Stimulated activated CD4-positive, alpha-beta T cell treated with anti-CD3 and anti-CD28 coated beads, Interleukin-15, amount 100 ng/mL, for 48 hours (primary cell): ENCODE data around the gene NQO2.
A peak's percentile ranks its signal among the peaks of the same experiment; 100 is the strongest.
"Not testable (repeated sequence)": the region's sequence is repeated elsewhere in the genome, so short reads cannot be mapped to it uniquely, and the experiment has no call there.

Source experiments
- DNase-seq, 2 donors: peaks; one replicate each; pipeline ENCODE4 v3.0.0-alpha.2; 2020; ENCODE audit warnings: low read depth in 2 of 2

Gene NQO2

DNA sequence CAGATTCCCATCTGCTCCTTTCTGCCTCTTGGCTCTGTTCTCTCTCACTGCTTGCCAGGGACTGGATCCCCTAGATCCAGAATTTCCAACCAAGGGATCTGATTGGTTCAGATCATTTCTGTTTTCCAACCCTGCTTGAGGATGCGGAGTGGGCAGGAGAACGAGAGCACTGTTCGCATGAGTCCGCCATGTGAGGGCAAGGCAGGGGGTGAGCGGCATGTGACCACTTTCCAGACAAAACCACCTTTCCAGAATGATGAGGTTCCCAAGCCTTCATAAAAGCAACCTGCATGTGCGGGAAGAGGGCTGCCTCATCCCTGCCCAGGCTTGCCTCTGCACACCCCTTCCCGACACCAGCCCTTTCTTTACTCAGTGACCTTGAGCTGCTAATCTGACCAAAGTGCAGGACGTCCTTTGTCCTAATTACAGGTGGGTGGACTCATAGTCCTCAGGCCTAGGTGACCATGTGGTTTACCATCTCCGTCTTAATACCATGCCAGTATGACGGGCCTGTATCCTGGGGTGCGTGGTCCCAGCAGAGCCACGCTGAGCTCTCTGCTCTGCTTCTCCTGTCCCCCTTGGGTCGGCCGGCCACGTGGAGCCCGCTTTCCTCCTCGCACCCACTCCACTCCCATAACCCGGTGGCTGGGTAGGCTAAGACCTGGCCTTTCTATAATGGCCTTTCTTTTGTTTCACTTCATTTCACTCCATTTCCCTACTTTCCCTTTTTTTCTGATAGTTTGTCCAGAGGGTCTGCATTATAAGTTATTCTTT is 14.4 kb downstream of the NQO2 start:
- no peak for DNase-seq

DNA sequence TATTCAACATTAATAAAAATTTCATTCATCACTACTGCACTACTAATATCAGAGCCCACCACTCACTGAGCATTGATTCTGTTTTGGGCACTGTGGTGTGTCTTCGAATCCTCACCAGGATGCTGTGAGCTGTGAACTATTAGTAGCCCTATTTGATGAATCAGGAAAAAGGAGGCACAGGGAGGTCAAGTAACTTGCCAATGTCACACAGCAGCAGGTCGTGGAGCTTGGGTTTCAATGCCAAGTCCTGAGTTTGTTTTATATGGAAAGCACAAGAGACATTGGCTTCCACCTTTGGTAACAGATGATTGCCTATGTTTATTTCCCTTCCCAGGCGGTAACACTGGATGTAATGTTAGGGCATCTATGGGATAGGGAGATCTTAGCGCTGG is 15.0 kb downstream of the NQO2 start:
- no peak for DNase-seq

DNA sequence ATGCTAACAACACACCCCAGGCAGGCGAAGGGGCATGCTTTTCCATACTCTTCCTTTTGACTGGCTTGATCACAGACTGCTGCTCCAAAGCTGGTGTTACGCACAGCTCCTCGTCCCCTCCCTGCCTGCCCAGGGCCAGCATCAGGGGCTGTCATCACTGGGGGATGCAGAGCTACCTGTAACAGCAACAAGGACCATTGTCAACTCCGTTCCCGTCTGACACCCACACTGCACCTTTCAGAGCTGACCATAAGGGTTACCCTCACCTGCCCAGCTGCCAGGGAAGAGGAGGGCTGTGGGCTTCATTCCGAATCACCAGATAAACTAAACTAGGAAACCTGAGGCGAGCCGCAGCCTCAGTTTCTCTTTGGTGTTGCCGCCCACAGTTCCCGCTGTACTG is 15.4 kb downstream of the NQO2 start:
- no peak for DNase-seq

DNA sequence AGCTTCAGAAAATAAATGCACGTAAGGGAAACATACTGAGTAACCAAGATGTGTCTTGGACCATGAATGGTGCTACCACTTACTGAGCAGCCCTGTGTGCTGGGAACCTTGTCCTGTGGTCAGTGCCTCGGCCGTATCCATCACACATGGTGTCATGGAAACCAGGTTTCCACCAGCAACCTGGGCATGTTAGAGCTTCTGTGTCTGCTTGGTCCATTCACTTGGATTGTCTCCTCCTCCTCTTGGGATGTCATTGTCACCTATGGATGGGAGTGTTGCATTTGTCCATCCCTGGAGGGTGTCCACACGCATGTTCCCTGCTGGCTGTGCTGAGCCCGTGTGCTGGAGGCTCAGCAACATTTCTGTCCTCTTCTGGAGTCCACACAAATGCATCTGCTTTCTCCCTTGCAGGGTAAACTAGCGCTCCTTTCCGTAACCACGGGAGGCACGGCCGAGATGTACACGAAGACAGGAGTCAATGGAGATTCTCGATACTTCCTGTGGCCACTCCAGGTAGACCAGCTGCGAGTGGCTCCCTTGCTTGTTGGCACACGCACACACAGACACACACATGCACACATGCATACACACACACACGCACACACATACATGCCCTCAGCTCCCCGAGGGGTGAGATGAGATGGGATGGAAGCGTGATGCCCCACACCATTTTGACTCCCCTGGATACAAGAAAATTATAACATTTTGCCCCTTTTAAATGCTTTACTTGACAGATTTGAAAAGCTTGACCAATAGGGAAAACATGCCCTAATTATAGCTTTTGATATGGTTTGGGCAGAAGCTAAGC is 17.0 kb downstream of the NQO2 start:
- no peak for DNase-seq

DNA sequence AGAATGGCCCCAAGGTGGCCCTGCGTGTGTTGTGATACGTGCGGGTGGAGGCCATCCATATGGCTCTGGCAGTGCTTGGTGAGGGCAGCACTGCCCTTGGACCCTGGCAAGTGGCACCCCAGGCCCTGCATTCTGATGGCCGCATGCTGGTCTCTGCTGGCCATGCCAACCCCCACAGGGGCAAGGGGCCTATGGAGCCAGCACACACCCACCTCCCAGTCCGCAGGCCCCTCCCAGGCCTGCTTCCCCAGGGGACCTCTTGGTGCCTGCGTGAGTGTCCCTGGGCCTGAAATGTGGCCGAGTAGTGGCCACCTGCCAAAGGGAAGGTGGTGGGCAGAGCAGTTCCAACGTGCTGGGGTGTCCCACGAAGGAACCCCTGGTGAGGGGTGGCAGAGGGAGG is 17.6 kb downstream of the NQO2 start:
- no peak for DNase-seq

DNA sequence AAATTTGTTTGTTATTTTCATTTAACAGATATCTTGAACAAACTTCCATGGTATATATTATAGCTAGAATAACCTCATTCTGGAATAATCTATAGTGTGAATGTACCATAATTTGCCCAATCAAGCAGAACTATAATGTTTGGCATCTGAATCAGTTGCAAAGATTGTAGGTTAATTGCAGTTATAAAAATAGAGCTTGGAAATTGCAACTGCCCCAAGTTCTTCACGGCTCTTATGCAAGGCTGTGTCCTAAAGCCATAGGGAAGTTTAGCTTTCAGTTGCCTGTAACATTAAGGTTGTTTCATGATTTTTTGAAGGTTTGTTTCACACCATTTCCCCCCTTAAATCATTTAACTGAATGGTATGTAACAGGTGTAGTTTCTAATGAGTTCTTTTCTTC is 19.4 kb downstream of the NQO2 start:
- no peak for DNase-seq

DNA sequence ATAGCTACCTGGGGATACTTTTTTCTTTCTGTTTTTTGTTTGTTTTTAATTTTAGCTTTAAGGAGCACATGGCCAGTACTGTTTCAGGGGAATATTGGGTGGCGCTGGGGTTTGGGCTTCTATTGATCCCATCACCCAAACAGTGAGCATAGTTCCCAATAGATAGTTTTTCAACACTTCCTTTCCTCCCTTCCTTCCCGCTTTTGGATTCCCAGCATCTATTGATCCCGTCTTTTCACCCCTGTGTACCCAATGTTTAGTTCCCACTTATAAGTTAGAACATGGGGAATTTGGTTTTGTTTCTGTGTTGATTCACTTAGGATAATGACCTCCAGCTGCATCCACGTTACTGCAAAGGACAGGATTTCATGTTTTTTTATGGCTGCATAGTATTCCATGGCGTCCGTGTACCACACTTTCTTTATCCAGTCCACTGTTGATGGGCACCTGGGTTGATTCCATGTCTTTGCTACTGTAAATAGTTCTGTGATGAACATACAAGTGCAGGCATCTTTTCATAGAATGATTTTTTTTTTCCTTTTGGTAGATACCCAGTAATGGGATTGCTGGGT is 20.1 kb downstream of the NQO2 start:
- no peak for DNase-seq

DNA sequence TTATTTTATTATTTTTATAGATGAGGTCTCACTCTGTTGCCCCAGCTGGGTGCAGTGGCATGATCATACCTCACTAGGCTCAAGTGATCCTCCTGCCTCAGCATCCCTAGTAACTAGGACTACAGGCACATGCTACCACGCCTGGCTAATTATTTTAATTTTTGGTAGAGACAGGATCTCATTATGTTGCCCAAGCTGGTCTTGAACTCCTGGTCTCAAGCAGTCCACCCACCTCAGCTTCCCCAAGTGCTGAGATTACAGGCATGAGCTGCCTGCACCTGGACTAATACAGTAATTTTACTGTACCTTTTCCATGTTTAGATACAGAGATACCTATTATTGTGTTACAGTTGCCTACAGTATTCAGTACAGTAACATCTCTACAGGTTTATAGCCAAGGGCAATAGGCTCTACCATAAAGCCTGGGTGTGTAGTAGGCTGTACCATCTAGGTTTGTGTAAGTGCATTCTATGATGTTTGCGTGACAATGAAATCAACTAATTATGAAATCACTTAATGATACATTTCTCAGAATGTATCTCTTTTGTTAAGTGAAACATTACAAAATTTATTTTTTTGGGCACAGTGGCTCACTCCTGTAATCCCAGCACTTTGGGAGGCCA is 21.4 kb downstream of the NQO2 start:
- not testable (repeated sequence) for DNase-seq

DNA sequence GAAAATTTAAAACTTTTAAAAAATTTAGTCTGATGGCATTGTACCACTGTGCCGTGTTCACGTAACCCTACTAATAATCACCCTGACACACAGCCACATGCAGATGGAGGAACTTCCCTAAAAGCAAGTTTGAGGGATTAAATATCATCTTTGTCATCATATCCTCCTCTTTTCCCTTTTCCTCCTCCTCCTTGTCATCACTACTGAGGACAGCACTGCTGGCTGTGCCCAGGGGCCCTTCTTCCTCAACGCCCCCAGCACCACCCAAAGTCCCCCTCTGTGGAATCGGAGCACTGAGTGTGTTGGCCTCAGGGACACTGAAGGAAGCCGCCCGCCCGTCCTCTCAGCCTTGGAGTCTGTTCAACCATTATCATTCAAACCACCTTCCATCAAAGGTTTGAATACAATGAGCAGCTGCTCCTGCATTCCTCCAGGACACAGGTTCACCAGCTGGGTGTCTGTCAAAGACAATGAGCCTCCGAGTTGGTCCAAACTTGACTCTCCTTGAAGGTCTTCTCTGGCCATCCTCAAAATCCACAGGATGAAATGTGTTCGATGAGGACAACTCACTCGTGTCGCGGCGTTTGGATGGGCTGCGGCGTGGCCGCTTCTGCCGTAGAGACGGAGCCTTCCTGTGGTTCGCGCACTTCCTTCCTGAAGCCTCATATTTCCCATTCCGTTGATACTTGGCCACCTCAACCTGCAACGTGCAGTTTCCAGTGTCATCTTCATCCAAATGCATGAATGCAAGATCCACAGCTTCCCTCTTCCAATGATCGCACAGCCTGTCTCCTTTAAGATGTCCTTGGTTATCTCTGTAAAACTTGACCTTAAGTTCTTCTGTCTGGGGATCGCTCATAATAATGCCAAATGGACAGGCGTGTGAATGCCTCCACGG is 23.3 kb downstream of the NQO2 start:
- no peak for DNase-seq

DNA sequence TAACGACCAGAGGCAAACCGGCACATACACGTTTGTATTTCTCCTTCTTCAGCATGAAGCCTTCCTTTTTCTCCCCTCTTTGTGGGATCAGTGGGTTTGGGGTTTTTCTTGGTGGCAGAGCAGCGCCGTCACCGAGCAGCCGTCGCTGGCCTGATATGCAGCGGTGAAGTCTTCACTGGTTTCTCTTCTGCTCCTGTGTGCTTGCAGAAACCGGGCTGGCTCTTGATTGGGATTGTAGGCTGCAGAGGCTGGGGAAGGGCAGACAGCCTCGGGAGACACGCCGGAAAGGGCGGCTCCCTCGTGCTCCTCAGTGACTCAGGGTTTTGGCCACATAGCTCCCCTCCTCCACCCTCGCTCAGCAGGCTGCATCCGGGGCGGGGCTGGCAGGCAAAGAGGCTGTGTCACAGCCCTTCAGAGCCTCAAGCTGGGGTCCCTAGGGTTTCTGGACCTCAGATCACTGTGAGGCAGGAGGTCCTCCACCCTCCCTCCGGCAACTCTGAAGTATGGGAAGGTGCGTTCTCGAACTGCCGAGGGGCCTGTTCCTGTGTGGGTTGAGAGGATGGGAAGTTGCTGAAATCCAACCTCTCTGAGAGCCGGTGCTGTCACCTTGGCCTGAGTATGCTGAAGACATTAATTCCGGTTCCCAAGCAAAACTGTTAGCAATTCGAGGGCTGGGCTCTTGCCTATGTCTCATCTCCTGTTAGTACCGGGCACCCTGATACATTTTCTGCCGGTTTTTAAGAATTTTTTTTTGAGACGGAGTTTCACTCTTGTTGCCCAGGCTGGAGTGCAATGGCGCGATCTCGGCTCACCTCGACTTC is 24.2 kb downstream of the NQO2 start:
- peak; percentile 86 to 87 for DNase-seq

DNA sequence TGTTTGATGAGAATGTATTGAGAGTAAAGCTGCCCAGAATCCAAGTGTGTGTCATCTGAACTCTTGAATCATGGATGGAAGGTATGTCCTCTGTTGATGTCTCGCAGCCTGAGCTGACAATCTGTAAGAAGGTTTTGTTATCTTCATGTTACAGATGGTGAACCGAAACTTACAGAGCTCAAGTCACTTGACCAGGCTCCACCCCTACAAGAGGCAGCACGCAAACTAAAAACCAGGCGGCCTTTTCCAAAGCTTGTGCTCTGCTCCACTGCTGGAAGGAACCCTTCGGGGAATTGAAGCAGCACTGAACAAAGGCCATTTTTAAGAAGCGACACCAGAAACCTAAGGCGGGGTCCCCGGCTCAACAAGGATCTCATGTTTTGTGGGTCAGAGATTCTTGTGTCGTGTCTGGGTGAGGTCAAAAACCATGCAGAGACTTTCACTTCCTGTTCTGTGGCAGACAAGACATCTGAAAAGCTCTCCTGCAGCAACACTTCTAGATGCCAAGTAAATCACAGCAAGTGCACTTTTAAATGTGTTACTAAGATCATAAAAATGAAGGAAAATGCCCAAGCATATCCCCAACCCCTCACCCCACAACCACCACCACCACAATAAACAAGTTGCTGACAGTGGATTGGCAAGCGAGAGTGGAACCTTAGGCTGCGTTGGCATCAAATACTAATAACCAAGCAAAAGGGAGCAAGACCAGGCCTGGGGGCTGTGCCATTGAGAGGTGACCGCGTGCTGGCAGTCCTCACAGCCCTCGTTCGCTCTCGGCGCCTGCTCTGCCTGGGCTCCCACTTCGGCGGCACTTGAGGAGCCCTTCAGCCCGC is 27.3 kb downstream of the NQO2 start:
- no peak for DNase-seq

DNA sequence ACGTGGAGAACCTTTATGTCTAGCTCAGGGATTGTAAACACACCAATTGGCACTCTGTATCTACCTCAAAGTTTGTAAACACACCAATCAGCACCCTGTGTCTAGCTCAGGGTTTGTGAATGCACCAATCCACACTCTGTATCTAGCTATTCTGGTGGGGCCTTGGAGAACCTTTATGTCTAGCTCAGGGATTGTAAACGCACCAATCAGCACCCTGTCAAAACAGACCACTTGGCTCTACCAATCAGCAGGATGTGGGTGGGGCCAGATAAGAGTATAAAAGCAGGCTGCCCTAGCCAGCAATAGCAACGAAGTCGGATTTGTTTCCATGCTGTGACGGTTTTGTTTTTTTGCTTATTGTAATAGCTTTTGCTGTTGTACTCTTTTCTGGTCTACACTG is 28.5 kb downstream of the NQO2 start:
- not testable (repeated sequence) for DNase-seq

DNA sequence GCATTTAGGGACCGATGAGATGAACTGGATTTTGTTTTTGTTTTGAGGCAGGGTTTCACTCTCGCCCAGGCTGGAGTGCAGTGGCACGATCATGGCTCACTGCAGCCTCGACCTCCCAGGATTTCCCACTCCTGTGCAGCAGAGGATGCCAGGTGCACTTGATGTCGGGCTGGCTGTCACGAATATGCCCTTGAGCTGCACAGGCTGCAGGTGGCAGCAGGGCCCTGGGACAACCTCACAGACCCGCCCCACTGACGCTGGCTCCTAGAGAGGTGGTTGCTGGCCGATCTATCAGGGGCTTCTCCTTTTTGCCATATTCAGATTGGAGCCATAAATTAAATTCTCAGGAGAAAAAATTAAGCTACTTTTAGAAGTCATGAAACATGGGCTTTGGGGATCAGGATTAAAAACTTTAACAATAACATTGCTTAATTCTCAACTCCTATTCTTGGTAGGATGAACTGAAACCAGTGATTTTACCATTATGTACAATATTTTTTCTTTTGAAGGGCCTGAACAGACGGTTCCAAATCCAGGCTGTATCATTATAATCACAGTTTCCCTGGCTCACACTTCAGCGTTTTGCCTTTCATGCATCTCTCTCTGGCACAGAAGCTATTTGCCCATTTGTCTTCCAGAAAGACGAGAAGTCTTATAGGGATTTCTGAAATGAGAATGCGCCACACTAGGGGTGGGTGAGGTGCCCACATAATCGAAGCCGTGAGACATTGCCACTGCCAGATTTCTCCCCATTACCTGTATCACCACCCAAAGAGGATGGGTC is 32.4 kb downstream of the NQO2 start:
- no peak for DNase-seq

DNA sequence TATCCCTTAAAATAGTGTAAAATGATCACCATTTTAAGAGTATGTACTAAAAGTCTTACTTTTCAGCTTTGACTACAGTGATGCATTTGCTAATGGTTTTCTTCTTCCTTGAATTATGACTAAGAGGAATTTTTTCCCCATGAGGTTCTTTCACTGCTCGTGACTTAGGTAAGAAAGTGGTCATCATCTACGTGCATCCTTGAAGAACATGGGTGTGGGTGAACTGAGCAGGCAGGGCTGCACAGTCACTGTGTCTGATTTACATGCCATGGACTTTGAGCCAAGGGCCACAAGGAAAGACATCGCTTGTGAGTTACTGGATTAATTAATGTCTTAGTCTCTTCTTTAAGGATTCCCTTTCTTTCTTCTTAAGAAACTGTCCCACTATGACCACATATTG is 33.3 kb downstream of the NQO2 start:
- no peak for DNase-seq

DNA sequence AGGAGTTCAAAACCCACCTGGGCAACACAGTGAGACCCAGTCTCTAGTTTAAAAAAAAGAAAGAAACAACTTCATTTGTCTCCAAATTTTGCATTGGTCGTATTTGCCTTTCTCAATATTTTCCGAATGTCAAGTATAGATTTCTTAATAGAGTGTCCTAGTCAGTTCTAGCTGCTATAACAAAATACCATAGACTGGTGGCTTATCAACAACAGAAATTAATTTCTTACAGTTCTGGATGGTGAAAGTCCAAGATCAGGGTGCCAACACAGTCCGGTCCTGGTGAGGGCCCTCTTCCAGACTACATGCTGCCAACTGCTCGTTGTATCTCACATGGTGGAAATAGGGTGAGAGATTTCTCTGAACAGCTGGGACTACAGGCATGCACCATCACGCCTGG is 34.0 kb downstream of the NQO2 start:
- DNase-seq = no peak

DNA sequence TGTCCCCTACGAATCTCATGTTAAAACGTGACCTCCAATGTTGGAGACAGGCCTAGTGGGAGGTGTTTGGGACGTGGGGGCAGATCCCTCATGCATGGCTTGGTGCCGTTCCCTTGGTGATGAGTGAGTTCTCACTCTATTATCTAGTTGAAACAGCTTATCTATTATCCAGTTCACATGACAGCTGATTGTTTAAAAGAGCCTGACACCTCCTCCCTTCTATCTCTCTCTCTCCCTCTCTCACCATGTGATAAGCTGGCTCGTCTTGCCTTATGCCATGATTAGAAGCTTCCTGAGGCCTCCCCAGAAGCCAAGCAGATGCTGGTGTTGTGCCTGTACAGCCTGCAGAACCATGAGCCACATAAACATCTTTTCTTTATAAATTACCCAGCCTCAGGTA is 35.7 kb downstream of the NQO2 start:
- no peak for DNase-seq

DNA sequence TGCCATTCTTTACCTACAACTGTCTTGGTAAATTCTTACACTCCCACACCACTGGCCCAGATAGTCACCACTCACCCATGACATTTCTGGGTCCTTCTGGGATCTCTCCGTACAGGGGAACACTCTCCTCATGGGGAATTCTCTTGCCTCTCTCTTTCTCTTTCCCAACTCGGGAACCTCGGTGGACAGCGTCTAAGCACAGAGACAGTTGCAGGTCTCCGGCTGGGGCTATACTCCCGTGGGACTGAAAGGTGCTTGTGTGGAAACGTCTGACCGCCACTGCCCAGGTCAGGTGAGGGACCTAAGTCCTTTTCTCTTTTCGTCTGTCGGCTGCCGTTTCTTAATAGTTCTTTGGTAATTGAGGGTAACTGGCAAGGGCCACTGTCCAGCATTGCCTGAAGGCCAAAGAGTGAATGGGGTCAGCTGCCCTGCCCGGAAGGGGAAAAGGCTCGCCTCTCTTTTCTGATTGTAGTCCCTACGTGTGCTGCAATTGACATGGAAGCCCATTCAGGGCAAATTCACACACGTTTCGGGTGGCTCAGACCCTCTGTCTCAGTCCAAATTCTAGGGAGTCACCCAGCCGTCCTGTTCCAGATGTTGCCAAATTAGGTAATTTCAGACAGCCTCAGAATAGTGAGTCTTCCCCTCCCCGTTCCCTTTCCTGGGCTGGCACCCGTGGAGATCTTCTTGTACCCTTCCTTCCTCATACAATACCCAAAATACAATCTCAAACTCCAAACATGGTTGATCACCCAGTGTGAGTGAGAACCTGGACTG is 37.4 kb downstream of the NQO2 start:
- DNase-seq = no peak
